Epithelial cell of esophagus (primary cell): ENCODE results near the gene PROZ.

ENCODE experiments used
- DNase-seq: peaks from one replicate; pipeline ENCODE4 v3.0.0; 2010; ENCODE audit warnings: low read depth
- H3K4me3 ChIP-seq: 2 replicates; pipeline ENCODE4 v1.5.1; 2011; ENCODE audit warnings: mild to moderate bottlenecking, low read length, control low read depth
- TF ChIP-seq, protein P1 (sequence below): IDR thresholded peaks from 2 replicates; pipeline ENCODE4 v1.5.1; 2011; ENCODE audit warnings: low read depth, mild to moderate bottlenecking, low read length, control low read depth, inconsistent platforms; ENCODE audit not compliant: insufficient read depth; ENCODE audit errors: missing control alignments

PROZ gene

DNA sequence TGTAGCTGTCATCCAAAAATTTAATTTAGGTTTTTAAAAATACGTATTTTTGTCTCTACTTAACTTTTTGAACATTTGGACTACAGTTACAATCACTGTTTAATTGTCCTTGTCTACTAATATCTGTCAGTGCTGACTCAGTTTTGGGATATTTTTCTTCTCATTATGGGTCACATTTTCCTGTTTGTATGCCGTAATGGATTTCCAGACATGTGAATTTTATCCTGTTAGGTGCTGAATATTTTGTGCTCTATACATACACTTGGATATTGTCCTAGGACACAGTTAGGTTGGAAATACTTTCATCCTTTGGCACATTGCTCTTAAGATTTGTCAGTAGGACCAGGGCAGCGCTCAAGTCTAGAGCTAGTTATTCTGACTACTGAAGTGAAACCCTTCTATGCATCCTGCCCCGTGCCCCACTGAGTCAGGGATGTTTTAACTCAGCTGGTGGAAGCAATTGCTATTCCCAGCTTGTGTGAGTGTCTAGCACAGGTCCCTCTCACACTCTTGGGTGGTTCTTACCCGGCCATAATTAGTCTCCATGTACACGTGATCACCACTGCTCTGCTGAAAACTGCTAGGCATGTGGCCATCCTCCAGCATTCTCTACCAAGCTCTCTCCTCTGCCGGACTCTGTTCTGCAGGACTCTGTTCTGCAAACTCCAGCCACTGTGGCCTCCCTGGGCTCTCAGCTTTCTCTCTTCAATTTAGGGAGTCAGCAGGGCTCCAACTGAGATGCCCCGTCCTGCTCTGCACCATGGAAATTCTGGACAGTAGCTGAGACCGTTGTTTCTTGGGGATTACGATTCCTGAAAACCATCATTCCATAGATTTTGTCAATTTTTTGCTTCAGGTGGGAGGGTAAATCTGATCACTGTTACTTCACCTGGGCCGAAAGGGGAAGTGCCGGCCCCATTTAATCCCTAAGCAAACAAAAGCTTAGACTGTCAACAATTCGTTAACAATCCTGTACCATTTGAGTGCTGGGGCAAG lies 11.1 kb downstream of the PROZ start:
- DNase-seq, result no peak
- TF ChIP-seq, protein P1, sequence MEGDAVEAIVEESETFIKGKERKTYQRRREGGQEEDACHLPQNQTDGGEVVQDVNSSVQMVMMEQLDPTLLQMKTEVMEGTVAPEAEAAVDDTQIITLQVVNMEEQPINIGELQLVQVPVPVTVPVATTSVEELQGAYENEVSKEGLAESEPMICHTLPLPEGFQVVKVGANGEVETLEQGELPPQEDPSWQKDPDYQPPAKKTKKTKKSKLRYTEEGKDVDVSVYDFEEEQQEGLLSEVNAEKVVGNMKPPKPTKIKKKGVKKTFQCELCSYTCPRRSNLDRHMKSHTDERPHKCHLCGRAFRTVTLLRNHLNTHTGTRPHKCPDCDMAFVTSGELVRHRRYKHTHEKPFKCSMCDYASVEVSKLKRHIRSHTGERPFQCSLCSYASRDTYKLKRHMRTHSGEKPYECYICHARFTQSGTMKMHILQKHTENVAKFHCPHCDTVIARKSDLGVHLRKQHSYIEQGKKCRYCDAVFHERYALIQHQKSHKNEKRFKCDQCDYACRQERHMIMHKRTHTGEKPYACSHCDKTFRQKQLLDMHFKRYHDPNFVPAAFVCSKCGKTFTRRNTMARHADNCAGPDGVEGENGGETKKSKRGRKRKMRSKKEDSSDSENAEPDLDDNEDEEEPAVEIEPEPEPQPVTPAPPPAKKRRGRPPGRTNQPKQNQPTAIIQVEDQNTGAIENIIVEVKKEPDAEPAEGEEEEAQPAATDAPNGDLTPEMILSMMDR, result no peak
- H3K4me3 ChIP-seq, result no peak overlapping the region

GRCh38 chr13:113170511-113170910 lies 12.1 kb downstream of the PROZ start:
- TF ChIP-seq, protein P1, result no peak
- no peak for DNase-seq
- no peak overlapping the region for H3K4me3 ChIP-seq

GRCh38 chr13:113171250-113172125 lies 13.0 kb downstream of the PROZ start:
- no peak overlapping the region for H3K4me3 ChIP-seq
- TF ChIP-seq, protein P1, result no peak
- no peak for DNase-seq

DNA sequence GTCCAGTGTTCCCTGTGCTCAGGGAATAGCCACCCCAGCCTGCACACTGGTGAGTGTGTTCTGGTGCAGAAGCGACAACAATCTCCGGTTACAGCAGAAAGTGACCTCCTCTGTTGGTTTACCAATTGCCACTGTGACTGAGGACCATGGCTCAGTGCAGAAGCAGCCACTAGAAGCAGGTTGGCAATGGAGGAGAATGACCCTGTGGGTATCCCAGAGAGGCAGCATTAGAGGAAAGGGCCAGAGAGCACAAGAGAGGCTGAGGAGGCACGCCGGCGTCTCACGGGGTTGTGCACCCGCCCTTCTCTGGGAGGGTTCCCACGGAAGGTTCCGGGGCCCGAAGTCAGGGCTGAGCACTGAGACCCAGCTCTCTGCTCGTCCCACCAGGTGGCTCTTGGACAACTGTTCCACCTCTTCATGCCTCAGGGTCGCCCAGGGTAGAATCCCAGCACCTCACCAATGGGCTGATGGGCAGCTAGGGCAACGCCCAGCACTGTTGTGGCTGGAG lies 14.0 kb downstream of the PROZ start:
- no peak overlapping the region for H3K4me3 ChIP-seq
- TF ChIP-seq, protein P1, result no peak
- no peak for DNase-seq

DNA sequence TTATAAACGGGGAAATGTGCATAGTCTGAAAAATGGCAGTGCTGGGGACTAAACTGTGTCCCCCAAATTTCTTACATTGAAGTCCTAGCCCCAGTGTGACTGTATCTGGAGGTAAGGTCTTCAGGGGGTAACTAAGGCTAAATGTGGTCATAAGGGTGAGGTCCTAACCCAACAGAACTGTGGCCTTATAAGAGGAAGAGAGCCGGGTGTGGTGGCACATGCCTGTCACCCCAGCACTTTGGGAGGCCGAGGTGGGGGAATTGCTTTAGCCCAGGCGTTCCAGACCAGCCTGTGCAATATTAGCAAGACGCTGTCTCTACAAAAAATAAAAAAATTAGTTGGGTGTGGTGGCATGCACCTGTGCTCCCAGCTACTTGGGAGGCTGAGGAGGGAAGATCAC lies 17.8 kb downstream of the PROZ start:
- no peak overlapping the region for H3K4me3 ChIP-seq
- TF ChIP-seq, protein P1, result no peak
- no peak for DNase-seq

GRCh38 chr13:113176822-113177221 lies 18.4 kb downstream of the PROZ start:
- DNase-seq, result no peak
- TF ChIP-seq, protein P1, result no peak
- no peak overlapping the region for H3K4me3 ChIP-seq
